ENCODE results near the gene OMA1.

The OMA1 gene

DNA sequence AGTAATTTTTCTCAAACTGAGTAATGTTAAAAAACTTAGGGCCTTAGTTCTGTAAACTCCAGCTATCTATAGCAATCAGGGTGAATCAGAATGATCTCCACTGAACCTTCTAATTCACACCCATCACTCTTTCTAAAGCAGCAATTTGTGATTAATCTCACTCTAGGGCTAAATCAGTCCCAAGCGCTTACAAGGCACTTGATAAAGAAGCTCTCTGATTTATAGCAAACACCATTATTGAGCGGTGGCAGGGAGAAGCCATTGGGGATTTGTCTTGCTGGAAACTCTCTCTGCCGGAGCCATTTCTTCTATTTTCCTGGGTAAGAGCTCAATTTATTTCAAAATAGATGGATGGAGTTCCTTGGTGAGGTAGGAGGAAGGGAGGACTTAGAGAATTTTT lies 77.0 kb downstream of the OMA1 start:
- Histone ChIP-seq H3K4me3 (ENCODE audit: low read depth, low read length) (no peak overlapping the region), H3K23ac (ENCODE audit: low read length) (no peak overlapping the region), H3K79me2 (ENCODE audit: control insufficient read depth, insufficient read depth, low read length, poor library complexity) (no peaks in the 10 kb centered on the region), H2BK12ac (ENCODE audit: low read length) (no peak overlapping the region), H3K36me3 (ENCODE audit: control insufficient read depth in 1 of 2, insufficient read depth in 2 of 2, low read length in 2 of 2) (no peaks in the 10 kb centered on the region), H4K12ac (ENCODE audit: low read depth, low read length) (no peak overlapping the region), H2AFZ (ENCODE audit: insufficient read depth, low read length, poor library complexity) (no peak overlapping the region), H3K27ac (ENCODE audit: low read depth, low read length) (no peak overlapping the region), H3K18ac (ENCODE audit: low read length) (no peak overlapping the region), H2BK5ac (ENCODE audit: low read depth, low read length, poor library complexity) (no peak overlapping the region), H2AK5ac (ENCODE audit: low read length) (no peak overlapping the region), H4K91ac (ENCODE audit: low read depth, low read length) (no peak overlapping the region), H2BK120ac (ENCODE audit: insufficient read depth, low read length, poor library complexity) (no peak overlapping the region), H3K27me3 (ENCODE audit: insufficient read depth, low read length) (no peaks in the 10 kb centered on the region), H3K79me1 (ENCODE audit: low read length) (no peaks in the 10 kb centered on the region), H3K9ac (ENCODE audit: low read length) (no peak overlapping the region), H3K4me1 (ENCODE audit: control insufficient read depth in 1 of 2, insufficient read depth in 2 of 2, low read length in 2 of 2) (no peaks in the 10 kb centered on the region), H3K9me3 (ENCODE audit: insufficient read depth, low read depth, low read length) (peaks cover 2% of the 10 kb centered on the region), H3K14ac (ENCODE audit: low read length) (no peak overlapping the region), H4K8ac (ENCODE audit: low read depth, low read length) (no peak overlapping the region), H3K4me2 (ENCODE audit: low read length) (no peak overlapping the region), H3K4ac (ENCODE audit: low read depth, low read length) (no peak overlapping the region)
- DNase-seq, result no peak
- no CpG with 5 or more reads among the region's 3 CpGs for WGBS (ENCODE audit: extremely low coverage, insufficient coverage, insufficient read length)

DNA sequence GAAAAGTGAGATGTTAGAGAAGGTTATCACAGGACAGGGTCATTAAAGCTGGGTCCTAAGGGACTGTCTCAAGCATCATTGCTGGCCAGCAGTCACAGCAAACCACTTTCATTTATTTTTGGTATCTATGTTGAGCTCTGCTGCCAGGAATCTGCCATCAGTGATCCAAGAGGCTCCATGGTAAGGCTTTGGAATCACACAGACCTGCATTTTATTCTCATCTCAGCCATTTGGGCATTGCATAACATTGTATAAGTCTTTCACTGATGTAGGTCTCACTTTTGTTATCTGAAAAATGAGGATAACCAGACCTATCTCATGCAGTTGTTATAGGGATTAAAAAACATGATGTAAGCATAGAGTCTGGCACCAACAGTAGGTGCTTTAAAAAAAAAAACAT lies 77.5 kb downstream of the OMA1 start:
- H3K27ac ChIP-seq (ENCODE audit: low read depth, low read length), result no peak overlapping the region
- H3K4me3 ChIP-seq (ENCODE audit: low read depth, low read length), result no peak overlapping the region
- no peaks in the 10 kb centered on the region for H3K36me3 ChIP-seq (ENCODE audit: control insufficient read depth in 1 of 2, insufficient read depth in 2 of 2, low read length in 2 of 2)
- H2BK5ac ChIP-seq (ENCODE audit: low read depth, low read length, poor library complexity), result no peak overlapping the region
- H3K18ac ChIP-seq (ENCODE audit: low read length), result no peak overlapping the region
- H3K4me1 ChIP-seq (ENCODE audit: control insufficient read depth in 1 of 2, insufficient read depth in 2 of 2, low read length in 2 of 2), result no peaks in the 10 kb centered on the region
- H3K79me1 ChIP-seq (ENCODE audit: low read length), result no peaks in the 10 kb centered on the region
- DNase-seq, result no peak
- H3K4ac ChIP-seq (ENCODE audit: low read depth, low read length), result no peak overlapping the region
- no peaks in the 10 kb centered on the region for H3K79me2 ChIP-seq (ENCODE audit: control insufficient read depth, insufficient read depth, low read length, poor library complexity)
- H4K12ac ChIP-seq (ENCODE audit: low read depth, low read length), result no peak overlapping the region
- H3K4me2 ChIP-seq (ENCODE audit: low read length), result no peak overlapping the region
- no peak overlapping the region for H3K14ac ChIP-seq (ENCODE audit: low read length)
- H2BK12ac ChIP-seq (ENCODE audit: low read length), result no peak overlapping the region
- H4K8ac ChIP-seq (ENCODE audit: low read depth, low read length), result no peak overlapping the region
- H4K91ac ChIP-seq (ENCODE audit: low read depth, low read length), result no peak overlapping the region
- H3K9me3 ChIP-seq (ENCODE audit: insufficient read depth, low read depth, low read length), result peaks cover 2% of the 10 kb centered on the region
- H3K23ac ChIP-seq (ENCODE audit: low read length), result no peak overlapping the region
- H2AFZ ChIP-seq (ENCODE audit: insufficient read depth, low read length, poor library complexity), result no peak overlapping the region
- H2AK5ac ChIP-seq (ENCODE audit: low read length), result no peak overlapping the region
- no peak overlapping the region for H3K9ac ChIP-seq (ENCODE audit: low read length)
- H3K27me3 ChIP-seq (ENCODE audit: insufficient read depth, low read length), result no peaks in the 10 kb centered on the region
- H2BK120ac ChIP-seq (ENCODE audit: insufficient read depth, low read length, poor library complexity), result no peak overlapping the region

DNA sequence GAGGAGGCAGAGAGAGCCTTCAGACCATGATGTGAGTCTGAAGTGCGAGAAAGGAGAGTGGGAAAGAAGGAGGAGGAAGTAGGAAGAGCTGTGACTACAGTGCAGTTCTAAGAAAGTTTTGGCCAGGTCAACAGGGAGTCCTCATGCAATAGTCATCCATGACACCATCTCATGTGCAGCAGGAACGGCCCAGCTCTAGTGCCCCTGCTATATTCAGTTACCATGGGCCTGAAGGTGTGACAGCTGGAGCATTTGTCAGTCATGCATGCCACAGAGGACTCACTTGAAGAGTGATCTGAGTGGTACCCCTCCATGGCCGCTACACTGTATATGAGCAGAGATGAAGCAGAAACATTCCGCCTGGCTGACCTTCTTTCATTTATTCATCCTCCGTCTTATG lies 77.9 kb downstream of the OMA1 start:
- Histone ChIP-seq H3K4me3 (ENCODE audit: low read depth, low read length) (no peak overlapping the region), H3K9me3 (ENCODE audit: insufficient read depth, low read depth, low read length) (peaks cover 2% of the 10 kb centered on the region), H2AK5ac (ENCODE audit: low read length) (no peak overlapping the region), H3K36me3 (ENCODE audit: control insufficient read depth in 1 of 2, insufficient read depth in 2 of 2, low read length in 2 of 2) (no peaks in the 10 kb centered on the region), H3K18ac (ENCODE audit: low read length) (no peak overlapping the region), H3K14ac (ENCODE audit: low read length) (no peak overlapping the region), H4K91ac (ENCODE audit: low read depth, low read length) (no peak overlapping the region), H3K23ac (ENCODE audit: low read length) (no peak overlapping the region), H2BK5ac (ENCODE audit: low read depth, low read length, poor library complexity) (no peak overlapping the region), H3K4ac (ENCODE audit: low read depth, low read length) (no peak overlapping the region), H3K27ac (ENCODE audit: low read depth, low read length) (no peak overlapping the region), H3K79me2 (ENCODE audit: control insufficient read depth, insufficient read depth, low read length, poor library complexity) (no peaks in the 10 kb centered on the region), H2BK12ac (ENCODE audit: low read length) (no peak overlapping the region), H3K79me1 (ENCODE audit: low read length) (no peaks in the 10 kb centered on the region), H2BK120ac (ENCODE audit: insufficient read depth, low read length, poor library complexity) (no peak overlapping the region), H4K8ac (ENCODE audit: low read depth, low read length) (no peak overlapping the region), H2AFZ (ENCODE audit: insufficient read depth, low read length, poor library complexity) (no peak overlapping the region), H4K12ac (ENCODE audit: low read depth, low read length) (no peak overlapping the region), H3K9ac (ENCODE audit: low read length) (no peak overlapping the region), H3K27me3 (ENCODE audit: insufficient read depth, low read length) (no peaks in the 10 kb centered on the region), H3K4me1 (ENCODE audit: control insufficient read depth in 1 of 2, insufficient read depth in 2 of 2, low read length in 2 of 2) (no peaks in the 10 kb centered on the region), H3K4me2 (ENCODE audit: low read length) (no peak overlapping the region)
- no peak for DNase-seq
- WGBS (ENCODE audit: extremely low coverage, insufficient coverage, insufficient read length), result no CpG with 5 or more reads among the region's 5 CpGs

DNA sequence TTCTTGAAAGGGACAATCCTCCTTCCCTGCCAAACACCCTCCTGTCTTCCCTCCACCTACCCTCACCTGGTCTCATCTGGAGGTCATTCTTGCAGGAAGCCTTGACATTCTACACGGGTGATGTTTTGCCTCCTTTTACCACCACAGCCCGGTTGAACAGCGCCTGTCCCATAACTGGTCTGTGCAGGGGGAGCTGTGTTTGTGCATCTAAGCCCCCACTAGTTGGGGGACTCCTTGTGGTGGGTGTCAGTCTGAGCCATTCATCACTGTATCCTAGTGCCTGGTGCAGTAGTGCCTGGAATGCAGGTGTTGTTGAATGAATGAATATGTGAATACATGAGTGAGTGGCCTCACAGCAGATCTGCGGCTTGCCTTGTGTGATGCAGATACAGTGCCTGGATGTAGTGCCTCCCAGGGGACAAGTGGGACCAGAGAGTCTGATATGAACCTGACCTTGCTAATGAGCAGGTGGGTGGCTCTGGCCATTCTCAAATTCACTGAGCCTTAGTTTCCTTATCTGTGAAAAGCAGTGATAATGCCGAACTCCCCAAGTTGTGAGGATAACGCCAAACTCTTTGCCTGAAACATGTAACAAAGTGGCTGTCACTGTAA lies 79.8 kb downstream of the OMA1 start:
- H3K27me3 ChIP-seq (ENCODE audit: insufficient read depth, low read length), result no peaks in the 10 kb centered on the region
- no peak overlapping the region for H4K8ac ChIP-seq (ENCODE audit: low read depth, low read length)
- H2AK5ac ChIP-seq (ENCODE audit: low read length), result no peak overlapping the region
- H3K18ac ChIP-seq (ENCODE audit: low read length), result no peak overlapping the region
- H3K14ac ChIP-seq (ENCODE audit: low read length), result no peak overlapping the region
- no peaks in the 10 kb centered on the region for H3K36me3 ChIP-seq (ENCODE audit: control insufficient read depth in 1 of 2, insufficient read depth in 2 of 2, low read length in 2 of 2)
- no peak overlapping the region for H2BK12ac ChIP-seq (ENCODE audit: low read length)
- no peaks in the 10 kb centered on the region for H3K79me1 ChIP-seq (ENCODE audit: low read length)
- no peak overlapping the region for H3K27ac ChIP-seq (ENCODE audit: low read depth, low read length)
- no peaks in the 10 kb centered on the region for H3K79me2 ChIP-seq (ENCODE audit: control insufficient read depth, insufficient read depth, low read length, poor library complexity)
- no peak overlapping the region for H3K23ac ChIP-seq (ENCODE audit: low read length)
- no peak for DNase-seq
- H4K91ac ChIP-seq (ENCODE audit: low read depth, low read length), result no peak overlapping the region
- H3K4ac ChIP-seq (ENCODE audit: low read depth, low read length), result no peak overlapping the region
- H2AFZ ChIP-seq (ENCODE audit: insufficient read depth, low read length, poor library complexity), result no peak overlapping the region
- H3K4me3 ChIP-seq (ENCODE audit: low read depth, low read length), result no peak overlapping the region
- H3K4me1 ChIP-seq (ENCODE audit: control insufficient read depth in 1 of 2, insufficient read depth in 2 of 2, low read length in 2 of 2), result no peaks in the 10 kb centered on the region
- H2BK120ac ChIP-seq (ENCODE audit: insufficient read depth, low read length, poor library complexity), result no peak overlapping the region
- no peak overlapping the region for H3K9ac ChIP-seq (ENCODE audit: low read length)
- H3K9me3 ChIP-seq (ENCODE audit: insufficient read depth, low read depth, low read length), result peaks cover 2% of the 10 kb centered on the region
- no peak overlapping the region for H4K12ac ChIP-seq (ENCODE audit: low read depth, low read length)
- no CpG with 5 or more reads among the region's 6 CpGs for WGBS (ENCODE audit: extremely low coverage, insufficient coverage, insufficient read length)
- no peak overlapping the region for H2BK5ac ChIP-seq (ENCODE audit: low read depth, low read length, poor library complexity)
- no peak overlapping the region for H3K4me2 ChIP-seq (ENCODE audit: low read length)

Data from trophoblast cell (in vitro differentiated cells and primary cell).